GM12801 (cell line): Measurements from ENCODE around the gene ITGA11.

ENCODE experiments used
- CTCF ChIP-seq: IDR thresholded peaks from one replicate; pipeline ENCODE4 v1.5.1; 2011; ENCODE audit warnings: control low read depth; ENCODE audit not compliant: insufficient read length; ENCODE audit errors: extremely low read depth

Gene ITGA11

DNA sequence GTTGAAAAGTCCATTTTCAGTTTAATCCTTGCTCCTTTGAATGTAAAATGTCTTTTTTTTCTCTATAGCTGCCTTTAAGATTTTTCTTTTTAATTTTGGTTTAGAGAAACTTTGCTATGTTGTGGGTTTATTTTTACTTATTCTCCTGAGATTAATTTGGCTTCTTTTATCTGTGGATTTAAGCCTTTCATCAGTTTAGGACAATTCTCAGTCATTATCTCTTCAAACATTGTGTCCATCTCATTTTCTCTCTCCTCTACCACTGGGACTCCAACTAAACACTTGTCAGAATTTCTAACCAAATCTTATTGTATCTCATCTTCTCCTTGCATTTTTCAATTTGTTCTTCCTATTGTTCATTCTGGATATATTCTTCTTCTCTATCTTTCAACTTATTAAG lies 12.4 kb upstream of the ITGA11 start:
- no peak for TF ChIP-seq CTCF

- no peak for TF ChIP-seq CTCF
Observed at GRCh38 chr15:68442903-68443302, 10.9 kb upstream of the ITGA11 start.

DNA sequence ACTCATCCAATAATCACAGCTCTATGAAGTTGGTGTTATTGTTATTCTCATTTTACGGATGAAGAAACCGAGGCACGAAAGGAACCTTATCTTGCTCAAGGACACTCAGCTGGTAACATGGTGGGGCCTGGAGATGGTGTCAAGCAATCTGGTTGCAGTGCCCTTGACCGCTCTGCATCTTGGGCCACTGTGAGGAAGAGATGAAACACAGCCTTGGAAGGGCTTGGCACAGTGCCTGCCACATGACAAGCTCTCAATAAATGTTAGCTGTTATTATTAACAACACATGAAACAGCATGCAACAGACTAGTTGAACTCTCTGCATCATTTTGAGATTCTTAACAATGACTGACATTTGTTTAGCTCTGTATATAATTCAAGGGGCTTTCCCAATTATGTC lies 10.1 kb upstream of the ITGA11 start:
- TF ChIP-seq CTCF: no peak

- no peak for TF ChIP-seq CTCF
Observed at GRCh38 chr15:68441045-68441743, 9.2 kb upstream of the ITGA11 start.

- TF ChIP-seq CTCF: no peak
Observed at GRCh38 chr15:68440136-68440535, 8.2 kb upstream of the ITGA11 start.

- TF ChIP-seq CTCF: no peak
Observed at GRCh38 chr15:68439506-68439905, 7.5 kb upstream of the ITGA11 start.

DNA sequence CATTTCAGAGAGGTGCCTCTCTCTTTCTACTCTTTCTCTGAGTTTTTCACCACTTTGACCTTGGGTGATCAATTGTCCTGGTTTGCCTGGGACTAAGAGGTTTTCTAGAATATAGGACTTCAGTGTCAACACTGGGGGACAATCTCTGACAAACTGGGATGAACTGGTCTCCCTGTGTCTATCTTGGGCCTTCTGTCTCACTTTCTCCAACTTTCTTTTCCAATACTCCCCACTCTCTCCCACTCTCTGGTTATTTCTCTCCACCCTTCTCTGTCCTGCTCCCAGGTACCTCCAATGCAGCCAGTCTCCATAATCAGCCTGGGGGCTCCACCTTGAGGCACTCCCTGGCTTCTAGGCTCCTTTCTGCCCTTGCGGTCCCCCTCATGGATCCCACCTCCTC lies 4.7 kb upstream of the ITGA11 start:
- no peak for TF ChIP-seq CTCF
